SU-DHL-6 (cell line): ENCODE results near the gene ZNF574.

ENCODE experiments used
- H2AFZ ChIP-seq: fragments of 200-600 bp; sonication (generic); 2 replicates; pipeline ENCODE4 v1.6.1; 2014; ENCODE audit warnings: low read depth, mild to moderate bottlenecking, moderate library complexity, mixed read lengths, antibody characterized with exemption, low read length; ENCODE audit not compliant: severe bottlenecking
- H3F3A ChIP-seq: fragments of 200-600 bp; shearing (Covaris generic); 2 replicates; pipeline ENCODE4 v1.6.0; 2016; ENCODE audit warnings: antibody characterized with exemption, mild to moderate bottlenecking; ENCODE audit not compliant: insufficient read depth
- H3K27ac ChIP-seq: fragments of 200-600 bp; sonication (generic); 2 replicates; pipeline ENCODE4 v1.5.1; 2016; ENCODE audit warnings: low read depth, mild to moderate bottlenecking, low read length, moderate library complexity, mixed read lengths
- H3K27me3 ChIP-seq: fragments of 200-600 bp; sonication (generic), shearing (Covaris generic); 2 replicates; pipeline ENCODE4 v1.6.0; 2014; ENCODE audit warnings: mild to moderate bottlenecking, low read length
- H3K36me3 ChIP-seq: fragments of 200-600 bp; sonication (generic); 2 replicates; pipeline ENCODE4 v1.6.1; 2014; ENCODE audit warnings: mild to moderate bottlenecking, low read length, mixed read lengths
- H3K4me2 ChIP-seq: fragments of 300-600, 200-600 bp; shearing (Covaris generic), sonication (generic); 2 replicates; pipeline ENCODE4 v1.6.0; 2014; ENCODE audit warnings: low read length, low read depth, mild to moderate bottlenecking; ENCODE audit not compliant: poor library complexity, severe bottlenecking
- H3K4me3 ChIP-seq: fragments of 200-600 bp; sonication (generic); 2 replicates; pipeline ENCODE4 v1.5.1; 2014; ENCODE audit warnings: antibody characterized with exemption, low read length, mild to moderate bottlenecking, mixed read lengths; ENCODE audit not compliant: insufficient read depth, poor library complexity, severe bottlenecking
- H3K79me2 ChIP-seq: fragments of 200-600 bp; sonication (generic); 2 replicates; pipeline ENCODE4 v1.6.1; 2014; ENCODE audit warnings: mild to moderate bottlenecking, low read length, moderate library complexity; ENCODE audit not compliant: insufficient read depth
- H3K9ac ChIP-seq: fragments of 200-600 bp; sonication (generic); 2 replicates; pipeline ENCODE4 v1.7.0; 2014; ENCODE audit warnings: mild to moderate bottlenecking, low read length
- H3K9me2 ChIP-seq: fragments of 200-600 bp; sonication (generic); replicated peaks from 2 replicates; pipeline ENCODE4 v1.6.1; 2014; ENCODE audit warnings: low read length; ENCODE audit not compliant: insufficient read depth
- H3K9me3 ChIP-seq: fragments of 200-600 bp; sonication (generic); 2 replicates; pipeline ENCODE4 v1.6.1; 2014; ENCODE audit warnings: low read length, mixed read lengths; ENCODE audit not compliant: insufficient read depth
- H4K20me1 ChIP-seq: fragments of 200-600 bp; sonication (generic); 2 replicates; pipeline ENCODE4 v1.6.1; 2014; ENCODE audit warnings: low read depth, mild to moderate bottlenecking, antibody characterized with exemption, low read length, moderate library complexity, mixed read lengths
- CTCF ChIP-seq: fragments of 200-600 bp; sonication (generic); IDR thresholded peaks from one replicate; pipeline ENCODE4 v1.5.1; 2017; ENCODE audit warnings: antibody characterized with exemption, mild to moderate bottlenecking, low read length, moderate library complexity; ENCODE audit not compliant: insufficient read depth, poor library complexity, severe bottlenecking
- EZH2phosphoT487 ChIP-seq: fragments of 200-600 bp; sonication (generic), shearing (Covaris generic); conservative IDR thresholded peaks from 2 replicates; pipeline ENCODE4 v1.6.1; 2018; ENCODE audit warnings: mild to moderate bottlenecking, antibody characterized with exemption, low read length, moderate library complexity, mixed read lengths

The ZNF574 gene

GRCh38 chr19:42068361-42068755 lies 7.6 kb upstream of the ZNF574 start:
- Histone ChIP-seq H3K36me3 (no peaks in the 10 kb centered on the region), H3K27ac (no peak overlapping the region), H2AFZ (no peak overlapping the region), H3K9me3 (no peaks in the 10 kb centered on the region), H4K20me1 (no peaks in the 10 kb centered on the region), H3K9ac (no peak overlapping the region), H3K9me2 (no peaks in the 10 kb centered on the region), H3K4me2 (no peak overlapping the region), H3F3A (no peaks in the 10 kb centered on the region), H3K79me2 (no peaks in the 10 kb centered on the region), H3K4me3 (no peak overlapping the region), H3K27me3 (no peaks in the 10 kb centered on the region)
- TF ChIP-seq EZH2phosphoT487 (no peak), CTCF (no peak)

GRCh38 chr19:42068756-42069571 lies 7.0 kb upstream of the ZNF574 start:
- no peaks in the 10 kb centered on the region for H3K27me3 ChIP-seq
- TF ChIP-seq CTCF (no peak), EZH2phosphoT487 (no peak)
- no peak overlapping the region for H2AFZ ChIP-seq
- no peaks in the 10 kb centered on the region for H3K9me2 ChIP-seq
- no peaks in the 10 kb centered on the region for H3K9me3 ChIP-seq
- H3K4me2 ChIP-seq, result no peak overlapping the region
- no peak overlapping the region for H3K9ac ChIP-seq
- H3K79me2 ChIP-seq, result no peaks in the 10 kb centered on the region
- H3K27ac ChIP-seq, result no peak overlapping the region
- no peaks in the 10 kb centered on the region for H3K36me3 ChIP-seq
- H3K4me3 ChIP-seq, result no peak overlapping the region
- no peaks in the 10 kb centered on the region for H4K20me1 ChIP-seq
- no peaks in the 10 kb centered on the region for H3F3A ChIP-seq

- H3K27me3 ChIP-seq, result no peaks in the 10 kb centered on the region
- no peak within 1 kb of the TSS for H3K4me3 ChIP-seq
- no peaks in the 10 kb centered on the region for H3K36me3 ChIP-seq
- TF ChIP-seq CTCF (no peak), EZH2phosphoT487 (no peak)
- no peak within 1 kb of the TSS for H3K4me2 ChIP-seq
- no peak within 1 kb of the TSS for H2AFZ ChIP-seq
- no peaks in the 10 kb centered on the region for H4K20me1 ChIP-seq
- no peaks in the 10 kb centered on the region for H3K9me3 ChIP-seq
- H3K9ac ChIP-seq, result no peak within 1 kb of the TSS
- no peaks in the 10 kb centered on the region for H3F3A ChIP-seq
- H3K79me2 ChIP-seq, result no peaks in the 10 kb centered on the region
- no peaks in the 10 kb centered on the region for H3K9me2 ChIP-seq
- H3K27ac ChIP-seq, result no peak within 1 kb of the TSS
Observed at GRCh38 chr19:42069619-42070351, 6.2 kb upstream of the ZNF574 start, which contains the start of gene GRIK5. GRIK5 (minus strand) TSS chr19:42070206; CDS start chr19:42065770, 4,436 bp downstream.
